SK-N-DZ (cell line): ENCODE data around the gene NPBWR2. TPM values are rescaled to one million over a fixed set of nuclear protein-coding genes. Genes with fewer than 3 reads are reported as not detected.

Source experiments
- DNase-seq: peaks from one replicate; pipeline ENCODE4 v3.0.0-alpha.2; 2015; ENCODE audit warnings: low spot score
- polyA plus RNA-seq, 2 experiments: library from polyadenylated mRNA; depleted of rRNA; stranded (reverse); fragments of >200 nt; gene quantifications; 2 replicates each; pipeline ENCODE4 v1.2.3, GENCODE V29; 2014

Gene NPBWR2, protein sequence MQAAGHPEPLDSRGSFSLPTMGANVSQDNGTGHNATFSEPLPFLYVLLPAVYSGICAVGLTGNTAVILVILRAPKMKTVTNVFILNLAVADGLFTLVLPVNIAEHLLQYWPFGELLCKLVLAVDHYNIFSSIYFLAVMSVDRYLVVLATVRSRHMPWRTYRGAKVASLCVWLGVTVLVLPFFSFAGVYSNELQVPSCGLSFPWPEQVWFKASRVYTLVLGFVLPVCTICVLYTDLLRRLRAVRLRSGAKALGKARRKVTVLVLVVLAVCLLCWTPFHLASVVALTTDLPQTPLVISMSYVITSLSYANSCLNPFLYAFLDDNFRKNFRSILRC
- polyA plus RNA-seq (2014; cell fraction: cytosol; rRNA removed), result not detected in 2 replicates
- not detected in 2 replicates for polyA plus RNA-seq (2014; cell fraction: nucleus; rRNA removed)

DNA sequence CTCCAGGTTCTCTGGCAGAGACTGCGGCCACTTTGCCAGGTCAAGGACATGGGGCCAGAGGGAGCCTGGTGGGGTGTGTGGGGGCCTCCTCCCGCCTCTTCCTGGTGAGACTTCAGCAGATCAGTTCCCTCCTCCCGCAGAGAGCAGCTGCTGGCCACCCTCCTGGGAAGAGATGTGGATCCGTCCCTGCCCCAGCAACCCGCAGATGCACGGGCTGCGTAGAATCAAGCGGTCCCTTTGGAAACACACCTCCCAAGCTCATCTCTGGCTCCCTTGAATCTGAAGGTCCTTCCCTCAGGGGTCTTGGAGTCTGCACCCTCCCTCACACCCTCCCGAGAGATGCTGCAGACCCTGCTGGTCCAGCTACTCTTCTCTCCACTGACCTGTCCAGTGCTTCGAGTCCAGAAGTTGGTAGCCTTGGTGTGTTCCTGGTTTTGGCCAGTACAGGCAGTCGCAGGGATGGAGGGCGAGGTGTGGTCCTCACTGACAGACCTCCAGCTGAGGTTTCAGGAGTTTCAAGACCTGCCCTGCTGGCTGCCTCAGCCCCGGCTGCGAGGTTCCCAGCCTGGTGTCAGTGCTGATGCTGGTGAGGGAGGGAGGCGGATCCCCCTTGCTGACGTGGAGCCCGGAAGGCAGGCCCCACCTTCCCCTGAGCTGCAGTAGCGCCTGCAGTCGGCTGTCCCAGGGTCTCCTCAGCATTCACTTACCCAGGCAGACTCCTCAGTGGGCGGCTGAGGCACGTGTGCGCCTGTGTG, at the start of gene NPBWR2:
Gene NPBWR2 (minus strand): TSS at position 585 of the 755 bp plus-strand sequence. CDS start 734 bp downstream, outside the sequence.
- peak; percentile 86 for DNase-seq

DNA sequence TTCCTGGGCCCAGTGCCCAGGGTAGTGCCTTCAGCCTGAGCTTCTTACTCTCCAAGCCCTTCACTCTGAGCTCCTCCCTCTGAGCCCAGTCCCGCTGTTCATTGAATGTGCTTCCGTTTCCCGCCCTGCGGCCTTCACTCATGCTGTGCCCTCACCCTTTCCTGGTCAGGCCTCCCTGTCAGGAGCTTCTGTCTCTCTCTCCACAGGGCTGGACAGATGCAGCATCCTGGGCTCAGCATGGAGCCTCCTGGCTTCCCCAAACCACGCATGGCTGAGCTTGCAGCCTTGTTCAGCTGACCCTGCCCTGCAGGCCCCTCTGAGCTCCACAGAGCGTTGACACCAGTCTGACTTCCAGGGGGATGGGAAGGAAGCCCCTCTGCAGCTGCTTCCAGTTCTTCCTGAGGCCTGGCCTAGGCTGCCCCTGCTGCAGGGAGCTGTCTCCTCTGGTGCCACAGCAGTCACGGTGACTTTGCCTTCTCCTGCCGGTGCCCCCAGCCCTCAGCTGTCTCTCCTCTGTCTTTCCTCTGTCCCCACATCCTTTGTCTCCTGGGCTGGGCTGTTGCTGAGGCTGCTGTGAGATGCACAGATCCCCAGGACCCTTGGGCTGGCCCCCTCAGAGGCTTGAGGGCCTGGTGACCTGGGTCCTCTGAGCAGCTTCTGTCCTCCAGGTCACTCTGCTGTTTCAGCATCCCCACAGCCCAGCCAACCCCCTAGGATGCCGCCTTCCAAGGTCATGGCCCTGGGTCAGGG, 48.9 kb upstream of the NPBWR2 start:
- peak; percentile 87 for DNase-seq

DNA sequence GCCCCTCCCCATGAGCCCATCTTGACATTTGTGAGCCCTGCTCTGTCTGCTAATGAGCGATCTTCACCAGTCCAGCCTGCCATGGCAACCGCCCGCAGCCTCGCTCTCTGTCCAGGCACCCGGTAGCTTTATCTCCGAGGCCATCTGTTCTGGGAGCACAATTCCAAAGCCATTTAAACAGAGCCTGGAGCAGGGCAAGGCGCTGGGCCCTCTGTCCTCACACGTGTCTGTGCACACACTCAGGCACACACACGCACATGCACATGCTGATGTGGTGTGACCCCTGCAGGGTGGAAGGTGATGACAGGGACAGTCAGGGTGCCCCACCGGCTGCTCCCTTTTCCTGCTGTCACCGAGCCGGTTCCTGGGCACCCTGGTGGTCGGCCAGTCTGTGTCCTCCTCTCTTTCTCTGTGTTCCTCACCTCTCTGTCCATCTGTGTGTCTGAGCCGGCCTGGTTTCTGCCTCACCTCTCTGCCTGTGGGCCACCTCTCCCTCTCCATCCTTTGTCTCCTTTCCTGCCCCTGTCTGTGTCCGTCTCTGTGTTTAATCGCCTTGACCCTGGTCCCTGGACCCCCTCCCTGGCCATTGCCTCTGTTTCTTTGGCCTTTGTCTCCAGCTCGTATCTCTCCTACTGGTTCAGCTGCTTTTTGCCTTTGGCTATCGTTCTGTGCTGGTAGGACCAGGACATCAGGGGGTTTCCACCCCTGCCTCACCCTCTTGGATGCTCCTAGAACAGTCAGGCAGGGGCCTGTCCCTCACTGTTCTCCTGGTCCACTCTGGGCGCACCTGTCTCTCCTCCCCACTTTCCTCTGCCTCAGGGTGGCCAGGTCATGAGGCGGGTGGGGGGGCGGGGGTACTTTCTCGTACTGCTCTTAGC, 48.1 kb upstream of the NPBWR2 start:
- DNase-seq, result peak; percentile 92

DNA sequence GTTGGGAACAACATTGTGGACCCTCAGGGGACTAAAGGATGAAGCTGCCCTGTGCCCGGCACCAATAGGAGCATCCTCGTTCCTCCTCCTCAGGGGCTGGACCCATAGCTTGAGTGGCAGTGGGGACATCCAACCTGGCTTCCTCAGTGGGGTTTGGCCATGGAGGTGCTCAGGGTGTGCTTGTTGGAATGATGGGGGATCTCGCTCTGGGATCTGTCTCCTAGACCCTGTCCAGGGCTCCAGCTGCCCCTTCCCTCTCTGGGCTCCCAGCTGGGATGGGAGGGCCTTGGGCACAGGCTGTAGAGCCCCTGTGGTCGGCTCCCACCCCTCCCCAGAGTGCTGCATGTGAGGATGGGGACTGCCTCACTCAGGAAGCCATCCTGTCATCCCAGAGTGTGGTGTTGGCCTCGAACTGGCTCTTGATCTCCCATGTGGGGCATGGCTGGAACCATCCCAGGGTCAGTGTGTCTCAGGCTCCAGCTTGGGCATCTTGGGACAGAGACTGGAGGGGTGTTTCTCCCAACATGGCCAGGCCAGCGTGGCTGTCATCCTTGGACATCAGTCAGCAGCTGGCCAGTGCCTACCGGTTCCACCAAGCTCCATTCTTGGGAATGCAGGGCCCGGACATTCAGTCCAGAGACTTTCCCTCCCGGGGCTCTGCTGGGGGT, 47.4 kb upstream of the NPBWR2 start:
- DNase-seq, result no peak

DNA sequence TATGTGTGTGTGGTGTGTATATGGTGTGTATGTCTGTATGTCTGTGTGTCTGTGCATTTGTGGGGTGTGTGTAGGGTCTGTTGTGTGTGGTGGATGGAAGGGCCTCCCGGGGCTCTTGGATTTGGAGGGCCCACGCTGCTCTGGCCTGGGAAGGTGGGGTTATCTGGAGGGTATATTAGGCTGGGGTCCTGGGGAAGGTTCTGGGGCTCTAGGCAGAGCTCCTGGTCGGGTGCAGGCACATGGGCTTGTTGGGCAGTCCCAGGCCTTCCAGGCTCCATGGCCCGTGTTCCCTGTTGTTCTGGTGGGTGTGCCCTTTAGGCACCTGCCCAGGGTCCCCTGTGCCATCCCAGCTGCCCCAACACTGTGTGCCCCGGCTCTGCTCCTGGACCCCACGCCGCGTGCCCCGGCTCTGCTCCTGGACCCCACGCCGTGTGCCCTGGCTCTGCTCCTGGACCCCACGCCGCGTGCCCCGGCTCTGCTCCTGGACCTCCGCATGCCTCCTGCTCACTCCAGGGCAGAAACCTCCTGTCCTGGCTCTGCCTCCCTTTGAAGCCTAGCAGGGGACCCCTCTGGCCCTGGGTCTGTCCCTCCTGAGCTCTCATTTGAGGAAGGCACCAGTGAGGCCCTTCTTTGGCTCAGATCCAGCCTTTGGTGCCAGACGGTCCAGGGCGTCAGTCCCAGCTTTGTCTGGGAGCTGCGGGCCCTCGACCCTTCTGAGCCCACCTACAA, 46.7 kb upstream of the NPBWR2 start:
- no peak for DNase-seq

DNA sequence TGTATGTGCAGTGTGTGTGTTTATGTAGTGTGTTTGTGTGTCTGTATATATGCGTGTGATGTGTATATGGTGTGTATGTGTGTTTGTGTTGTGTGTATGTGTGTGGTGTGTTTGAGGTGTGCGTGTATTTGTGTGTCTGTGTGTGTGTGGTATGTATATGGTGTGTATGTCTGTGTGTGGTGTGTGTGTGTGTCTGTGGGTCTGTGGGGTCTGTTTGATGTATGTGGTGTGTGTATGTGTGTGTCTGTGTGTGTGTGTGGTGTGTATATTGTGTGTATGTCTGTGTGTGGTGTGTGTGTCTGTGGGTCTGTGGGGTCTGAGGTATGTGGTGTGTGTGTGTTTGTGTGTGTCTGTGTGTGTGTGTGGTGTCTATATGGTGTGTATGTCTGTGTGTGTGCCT, 46.0 kb upstream of the NPBWR2 start:
- DNase-seq, result no peak

DNA sequence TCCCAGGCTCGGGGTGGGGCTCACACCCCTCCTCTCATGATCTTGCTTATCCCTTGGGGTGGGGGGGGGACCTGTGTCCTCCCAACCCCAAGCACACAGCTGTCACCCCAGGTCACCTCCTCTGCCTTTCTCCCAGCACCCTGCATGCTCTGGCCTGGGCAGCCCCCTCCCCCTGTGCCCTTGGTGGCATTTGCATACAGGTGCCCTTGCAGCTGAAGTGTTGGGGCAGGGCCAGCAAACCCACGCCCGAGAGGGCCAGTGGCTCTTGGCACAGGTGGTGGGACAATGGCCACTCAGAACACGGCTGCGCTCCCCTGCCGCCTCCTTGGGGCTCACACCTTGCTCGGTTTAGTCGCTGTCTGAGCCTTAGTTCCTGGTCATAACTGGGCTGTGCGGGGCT, 45.5 kb upstream of the NPBWR2 start:
- DNase-seq, result peak; percentile 71

DNA sequence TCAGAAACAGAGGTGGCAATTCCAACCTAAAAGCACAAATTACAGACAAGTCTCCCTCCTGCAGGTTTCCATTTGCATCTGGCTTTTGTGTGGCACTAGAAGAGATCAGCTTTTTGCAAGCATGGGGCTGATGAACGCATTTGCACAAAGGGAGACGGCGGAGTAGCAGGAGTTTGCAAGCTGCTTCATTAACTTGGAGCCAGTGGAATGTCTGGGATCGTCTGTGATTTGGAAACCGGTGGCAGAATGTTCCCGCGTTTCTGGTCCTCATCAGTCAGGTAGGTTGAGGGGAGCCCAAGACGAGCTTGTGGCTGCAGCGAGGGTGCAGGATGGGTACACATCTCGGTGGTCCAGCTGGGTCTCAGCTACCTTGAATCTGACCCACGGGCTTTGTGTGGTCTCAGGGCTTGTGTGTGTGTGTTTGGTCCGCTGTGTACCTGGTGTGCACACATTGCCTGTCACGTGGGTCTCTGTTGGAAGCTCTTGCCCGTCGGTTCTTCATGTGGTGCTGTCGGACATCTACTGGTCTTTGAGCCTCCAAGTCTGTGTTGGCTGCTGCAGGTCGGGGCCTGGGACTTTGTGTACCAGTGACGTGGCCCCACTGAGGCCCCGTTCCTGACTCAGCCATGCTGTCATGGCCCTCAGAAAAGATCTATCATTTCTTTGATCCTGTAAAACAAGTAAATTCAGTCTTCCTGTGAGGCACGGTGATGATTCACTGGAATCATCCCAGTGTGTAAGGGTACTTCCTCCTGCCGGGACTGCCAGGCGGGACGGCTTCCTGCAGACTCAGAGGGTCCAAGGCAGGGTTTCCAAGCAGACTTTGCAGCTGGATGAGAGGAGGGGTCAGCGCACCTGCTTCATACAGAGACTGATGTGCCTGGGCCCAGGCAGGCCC, 44.5 kb upstream of the NPBWR2 start:
- no peak for DNase-seq

DNA sequence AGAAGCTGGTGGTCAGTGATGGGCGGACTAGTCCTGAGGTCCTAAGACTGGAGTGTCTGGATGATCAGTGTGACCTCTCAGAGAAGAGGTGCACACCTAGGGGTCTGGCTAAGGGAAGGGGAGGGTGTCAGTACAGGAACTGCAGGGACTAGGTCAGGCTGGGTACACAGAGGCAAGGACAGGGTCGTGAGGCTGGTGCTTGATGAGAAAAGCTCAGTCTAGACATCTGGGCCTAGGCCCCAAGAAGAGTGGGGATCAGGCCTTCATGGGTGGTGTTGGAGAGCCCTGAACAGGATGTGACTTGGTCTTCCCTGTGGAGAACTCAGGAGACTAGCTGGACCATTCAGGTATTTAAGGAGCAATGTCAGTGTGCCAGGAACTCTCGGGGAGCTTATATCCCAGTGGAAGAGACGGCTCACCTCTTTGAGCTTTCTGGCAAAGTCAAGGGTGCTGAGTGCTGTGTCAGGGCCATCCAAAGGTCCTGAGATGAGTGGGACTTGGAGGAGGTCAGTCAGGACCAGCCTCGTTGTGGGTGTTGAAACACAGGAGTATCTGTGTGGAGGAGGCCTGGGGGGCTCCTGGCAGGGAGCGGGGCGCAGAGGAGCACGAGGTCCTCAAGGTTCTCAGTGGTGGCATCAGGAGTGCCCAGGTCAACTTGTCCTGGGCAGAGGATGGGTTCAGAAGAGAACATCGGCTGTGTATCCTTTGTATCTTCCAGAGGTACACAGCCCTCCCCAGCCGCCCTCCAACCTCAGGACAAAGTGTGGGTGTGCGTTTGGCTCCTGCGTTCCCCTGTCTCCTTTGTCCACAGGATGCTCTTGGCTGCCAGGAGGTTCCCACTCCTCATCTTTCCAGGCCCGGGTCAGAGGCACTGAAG, 43.6 kb upstream of the NPBWR2 start:
- DNase-seq, result no peak

DNA sequence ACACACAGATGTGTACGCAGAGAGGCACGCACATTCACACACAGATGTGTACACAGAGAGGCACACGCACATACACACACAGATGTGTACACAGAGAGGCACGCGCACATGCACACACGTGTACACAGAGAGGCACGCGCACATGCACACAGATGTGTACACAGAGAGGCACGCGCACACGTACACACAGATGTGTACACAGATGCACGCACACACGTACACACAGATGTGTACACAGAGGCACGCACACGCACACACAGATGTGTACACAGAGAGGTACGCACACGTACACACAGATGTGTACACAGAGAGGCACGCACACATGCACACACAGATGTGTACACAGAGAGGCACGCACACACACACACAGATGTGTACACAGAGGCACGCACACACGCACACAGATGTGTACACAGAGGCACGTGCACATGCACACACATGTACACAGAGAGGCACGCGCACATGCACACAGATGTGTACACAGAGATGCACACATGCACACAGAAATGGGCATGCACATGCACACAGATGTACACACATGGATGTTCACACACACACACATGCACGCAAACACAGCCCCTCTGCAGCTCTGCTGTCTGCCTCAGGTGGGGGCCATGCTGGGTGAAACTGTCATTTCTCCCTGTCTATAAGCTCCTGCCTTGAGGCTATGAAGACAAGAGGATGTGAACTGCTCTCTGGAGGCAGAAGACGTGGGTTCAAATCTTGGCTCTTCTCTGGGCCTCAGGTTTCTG, 42.6 kb upstream of the NPBWR2 start:
- no peak for DNase-seq

DNA sequence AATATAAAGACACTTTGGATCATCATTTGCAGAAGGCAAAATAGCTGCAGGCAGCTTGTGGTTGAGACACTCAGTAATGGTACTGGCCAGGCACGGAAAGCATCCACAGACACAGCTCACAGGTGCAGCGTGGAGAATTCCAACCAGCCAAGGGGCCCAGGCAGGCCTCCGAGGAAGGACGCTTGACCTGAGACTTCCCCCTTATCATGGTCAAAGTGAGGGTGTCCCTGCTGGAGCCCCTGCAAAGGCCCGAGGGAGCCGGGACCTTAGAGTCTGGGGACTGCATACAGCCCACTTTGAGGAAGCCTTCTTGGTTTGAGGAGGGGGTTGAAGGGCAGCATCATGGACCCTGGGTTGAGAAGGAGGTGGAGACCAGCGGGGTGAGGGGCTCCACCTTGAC, 41.8 kb upstream of the NPBWR2 start:
- no peak for DNase-seq

DNA sequence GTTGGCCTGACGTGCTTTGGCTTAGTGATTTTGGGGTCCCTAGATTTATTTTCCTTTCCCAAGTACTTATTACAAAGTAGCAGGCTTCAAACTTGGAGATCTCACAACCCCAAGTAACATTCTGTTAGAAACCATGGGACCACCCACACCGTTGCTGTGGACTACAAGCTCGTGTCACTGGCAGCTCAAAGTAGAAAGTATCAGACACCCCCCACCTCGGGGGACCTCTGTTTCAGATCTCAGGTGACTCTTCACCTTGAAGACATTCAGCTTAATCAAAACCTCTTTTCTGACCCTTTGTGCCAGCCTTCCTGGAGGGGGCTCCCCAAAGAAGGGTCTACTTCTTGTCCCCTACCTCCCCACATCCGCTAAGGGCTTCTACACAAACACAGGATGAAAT, 41.2 kb upstream of the NPBWR2 start:
- DNase-seq, result no peak

DNA sequence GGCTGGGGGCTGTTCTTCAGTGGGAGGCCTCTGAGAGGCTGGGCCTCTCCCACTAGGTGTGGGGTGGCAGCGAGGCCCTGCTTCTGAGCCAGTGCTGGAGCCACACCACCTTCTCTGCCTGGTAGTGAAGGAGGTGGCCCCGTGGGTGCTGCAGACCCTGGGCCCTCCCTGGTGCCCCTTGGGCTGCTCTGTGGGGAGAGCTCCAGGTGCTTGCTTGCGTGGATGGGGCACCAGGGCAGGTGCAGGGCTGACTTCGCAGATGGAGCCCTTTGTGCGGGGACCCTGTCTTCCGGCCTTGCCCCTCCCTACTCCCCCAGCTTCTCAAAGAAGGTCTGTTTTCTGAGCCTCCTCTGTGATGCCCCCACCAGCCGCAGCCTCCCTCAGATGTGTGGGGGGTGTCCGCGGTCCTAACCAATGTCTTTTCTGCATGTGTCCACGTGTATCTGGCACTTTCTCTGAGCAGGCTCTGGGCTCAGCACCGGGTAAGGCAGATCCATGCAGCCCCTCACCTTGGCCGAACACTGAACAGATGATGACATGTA, 39.6 kb upstream of the NPBWR2 start:
- DNase-seq, result peak; percentile 89

DNA sequence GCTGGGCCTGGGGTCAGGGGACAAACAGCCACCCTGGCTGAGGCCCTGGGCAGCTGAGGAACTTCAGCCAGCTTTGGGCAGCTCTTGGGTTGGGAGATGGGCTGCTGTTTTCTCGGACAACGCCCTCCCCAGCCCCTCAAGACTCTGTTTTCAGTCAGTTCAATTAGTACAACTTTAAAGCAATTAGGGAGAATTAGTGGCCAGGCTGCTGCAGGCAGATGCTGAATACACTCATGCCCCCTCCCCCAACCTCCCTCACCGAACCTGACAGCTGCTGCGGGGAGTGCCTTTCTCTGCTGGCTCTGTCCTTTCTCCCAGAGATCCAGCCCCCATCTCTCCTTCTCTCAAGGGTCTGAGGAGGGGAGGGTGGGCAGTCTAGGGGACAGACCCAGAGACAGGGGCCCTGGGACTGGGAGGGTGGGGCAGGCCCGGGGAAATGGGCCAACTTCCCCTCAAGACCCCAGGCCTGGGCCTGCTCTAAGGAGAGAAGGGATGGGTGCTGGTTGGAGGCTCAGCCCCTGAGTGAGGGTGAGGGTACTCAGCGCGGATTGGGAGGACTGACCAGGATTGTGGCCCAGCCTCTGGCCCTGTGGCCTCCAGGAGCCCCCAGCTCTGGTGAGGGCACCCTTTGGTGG, 39.1 kb upstream of the NPBWR2 start:
- peak; percentile 99 for DNase-seq

DNA sequence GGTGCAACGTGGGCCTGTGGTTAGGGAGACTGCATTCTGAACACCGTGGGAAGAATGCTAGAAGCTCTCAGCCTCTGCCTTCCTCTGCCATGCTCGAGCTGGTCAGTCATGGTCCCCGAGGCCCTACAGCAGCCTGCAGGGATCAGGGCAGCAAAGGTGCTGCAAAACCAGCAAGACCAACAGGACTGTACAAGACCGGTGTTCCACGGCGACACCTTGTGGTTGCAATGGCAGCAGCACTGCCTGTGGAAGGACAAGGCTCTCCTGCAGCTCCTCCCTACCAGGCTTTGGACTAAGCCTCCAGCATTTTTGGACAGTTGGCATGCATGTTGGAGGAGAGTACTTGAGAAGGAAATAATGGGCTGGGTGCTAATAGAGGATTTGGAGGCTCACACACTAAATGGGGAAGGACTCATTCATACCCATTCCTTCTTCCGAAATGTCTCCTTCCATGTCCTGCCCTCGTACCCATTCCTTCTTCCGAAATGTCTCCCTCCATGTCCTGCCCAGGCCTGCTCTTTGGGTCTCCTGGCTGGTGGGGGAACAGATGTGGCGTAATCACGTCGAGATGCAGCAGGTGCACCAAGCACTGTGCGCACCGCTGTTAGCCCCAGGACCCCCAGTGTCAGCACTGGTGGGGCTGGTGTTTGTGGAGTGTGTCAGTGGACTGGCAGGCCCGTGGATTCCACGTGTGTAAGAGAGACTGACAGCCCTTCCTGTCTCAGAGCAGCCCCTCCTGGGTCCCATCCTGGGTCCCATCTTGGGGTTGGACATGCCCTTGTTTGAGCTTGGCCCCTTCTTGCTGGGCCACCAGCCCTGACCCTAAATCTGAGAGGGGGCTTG, 38.3 kb upstream of the NPBWR2 start:
- peak; percentile 61 for DNase-seq
